H1 (cell line): ENCODE measurements around the gene RIPPLY3. TPM values are rescaled to one million over a fixed set of nuclear protein-coding genes. Genes with fewer than 3 reads are reported as not detected.

ENCODE experiments used
- CTCF ChIA-PET: fragments of 300-600 bp; sonication (Branson Sonifier 250); formaldehyde crosslinking; loops from one replicate; lab custom pipeline; 2021; ENCODE audit not compliant: partially characterized antibody; lab: Charles Lee
- POLR2A ChIA-PET: fragments of 300-600 bp; sonication (Branson Sonifier 250); formaldehyde crosslinking; loops from one replicate; lab custom pipeline; 2021; ENCODE audit warnings: inconsistent platforms; ENCODE audit not compliant: partially characterized antibody; lab: Charles Lee
- DNase-seq, 2 experiments: peaks; one replicate each; pipeline versions ENCODE4 v3.0.0 to v3.0.0-alpha.2; 2010 to 2022; ENCODE audit warnings: low spot score in 2 of 2, low read depth in 1 of 2, mixed read lengths in 1 of 2
- FAIRE-seq: peaks from 2 replicates; lab custom pipeline; 2011; peaks lifted over from hg19 to GRCh38; lab: Jason Lieb, UNC
- H2AFZ ChIP-seq: 2 replicates; pipeline ENCODE4 v1.8.1; 2012; ENCODE audit warnings: low read length, inconsistent platforms
- H2AK5ac ChIP-seq: 2 replicates; pipeline ENCODE4 v1.6.1; 2013; ENCODE audit warnings: low read depth, low read length
- H2BK120ac ChIP-seq: replicated peaks from 2 replicates; pipeline ENCODE3; 2013; ENCODE audit warnings: low read depth, low read length, inconsistent platforms
- H2BK12ac ChIP-seq: 2 replicates; pipeline ENCODE4 v1.6.1; 2013; ENCODE audit warnings: low read depth, low read length
- H2BK15ac ChIP-seq: 2 replicates; pipeline ENCODE4 v1.6.1; 2013; ENCODE audit warnings: low read length
- H2BK20ac ChIP-seq: 2 replicates; pipeline ENCODE4 v1.6.1; 2013; ENCODE audit warnings: low read length
- H2BK5ac ChIP-seq: 2 replicates; pipeline ENCODE4 v1.6.1; 2013; ENCODE audit warnings: low read depth, low read length
- H3K14ac ChIP-seq: 2 replicates; pipeline ENCODE4 v1.6.1; 2013; ENCODE audit warnings: inconsistent platforms; ENCODE audit not compliant: insufficient read length
- H3K18ac ChIP-seq: 2 replicates; pipeline ENCODE4 v1.6.1; 2013; ENCODE audit warnings: low read length; ENCODE audit errors: extremely low read depth
- H3K23ac ChIP-seq: 2 replicates; pipeline ENCODE4 v1.6.1; 2013; ENCODE audit warnings: inconsistent platforms; ENCODE audit not compliant: insufficient read length
- H3K23me2 ChIP-seq: 2 replicates; pipeline ENCODE4 v1.6.1; 2013; ENCODE audit warnings: low read depth, low read length
- H3K27ac ChIP-seq: 2 replicates; pipeline ENCODE4 v1.6.1; 2011; ENCODE audit warnings: low read depth, low read length, inconsistent platforms
- H3K27me3 ChIP-seq, 4 experiments: replicated peaks in 1 of 4; 1 replicate in 1 of 4; 2 replicates in 3 of 4; pipeline versions ENCODE4 v1.6.1 to v1.8.1; 2011 to 2013; ENCODE audit warnings: low read length in 3 of 4, mild to moderate bottlenecking in 3 of 4, inconsistent platforms in 2 of 4, mixed read lengths in 2 of 4, moderate library complexity in 1 of 4; ENCODE audit not compliant: control insufficient read depth in 3 of 4, insufficient read depth in 3 of 4; ENCODE audit errors: extremely low read depth in 1 of 4
- H3K36me3 ChIP-seq, 4 experiments: 2 replicates each; pipeline versions ENCODE4 v1.6.1 to v1.8.1; 2011 to 2013; ENCODE audit warnings: mild to moderate bottlenecking in 4 of 4, low read length in 3 of 4, moderate library complexity in 2 of 4, control low read depth in 1 of 4, inconsistent platforms in 1 of 4; ENCODE audit not compliant: insufficient read depth in 4 of 4, control insufficient read depth in 2 of 4
- H3K4ac ChIP-seq: replicated peaks from 2 replicates; pipeline ENCODE3; 2013; ENCODE audit warnings: low read length, low read depth, mixed read lengths, inconsistent platforms; ENCODE audit not compliant: insufficient read length
- H3K4me1 ChIP-seq, 4 experiments: replicated peaks in 1 of 4; 1 replicate in 1 of 4; 2 replicates in 3 of 4; pipeline versions ENCODE4 v1.6.1 to v1.8.1; 2011 to 2013; ENCODE audit warnings: low read length in 3 of 4, inconsistent platforms in 2 of 4, mixed read lengths in 1 of 4; ENCODE audit not compliant: insufficient read depth in 4 of 4, control insufficient read depth in 3 of 4
- H3K4me2 ChIP-seq, 2 experiments: 2 replicates each; pipeline versions ENCODE4 v1.6.1 to v1.8.1; 2011 to 2013; ENCODE audit warnings: low read depth in 2 of 2, low read length in 2 of 2, control low read depth in 1 of 2, inconsistent platforms in 1 of 2, mild to moderate bottlenecking in 1 of 2; ENCODE audit not compliant: insufficient read depth in 1 of 2
- H3K4me3 ChIP-seq, 4 experiments: fragments of 200-600, 300-600 bp in 1 of 4; sonication (generic), shearing (Covaris generic), sonication (Bioruptor Twin) in 1 of 4; 2 replicates each; pipeline versions ENCODE4 v1.5.1 to v1.8.1; 2011 to 2016; ENCODE audit warnings: low read length in 4 of 4, low read depth in 3 of 4, control low read depth in 2 of 4, inconsistent platforms in 2 of 4, mild to moderate bottlenecking in 2 of 4, mixed read lengths in 1 of 4, moderate library complexity in 1 of 4; ENCODE audit not compliant: insufficient read depth in 2 of 4; ENCODE audit errors: extremely low read depth in 1 of 4
- H3K56ac ChIP-seq: replicated peaks from 2 replicates; pipeline ENCODE3; 2013; ENCODE audit warnings: low read depth, mild to moderate bottlenecking, mixed read lengths, low read length, inconsistent platforms; ENCODE audit not compliant: insufficient read length
- H3K79me1 ChIP-seq: 2 replicates; pipeline ENCODE4 v1.6.1; 2013; ENCODE audit warnings: low read depth, low read length, control low read depth
- H3K79me2 ChIP-seq, 2 experiments: 2 replicates each; pipeline versions ENCODE4 v1.6.1 to v1.8.1; 2012 to 2013; ENCODE audit warnings: low read length in 2 of 2, mild to moderate bottlenecking in 2 of 2, inconsistent platforms in 1 of 2; ENCODE audit not compliant: insufficient read depth in 2 of 2, control insufficient read depth in 1 of 2
- H3K9ac ChIP-seq, 4 experiments: replicated peaks in 1 of 4; 1 replicate in 1 of 4; 2 replicates in 3 of 4; pipeline versions ENCODE4 v1.6.1 to v1.8.1; 2011 to 2013; ENCODE audit warnings: low read depth in 3 of 4, low read length in 3 of 4, control low read depth in 2 of 4, mild to moderate bottlenecking in 2 of 4, moderate library complexity in 2 of 4, inconsistent platforms in 1 of 4; ENCODE audit errors: extremely low read depth in 1 of 4
- H3K9me3 ChIP-seq, 2 experiments: 2 replicates each; pipeline versions ENCODE4 v1.6.1 to v1.8.1; 2012 to 2013; ENCODE audit warnings: mild to moderate bottlenecking in 2 of 2, moderate library complexity in 2 of 2, control low read depth in 1 of 2, inconsistent platforms in 1 of 2, low read depth in 1 of 2, low read length in 1 of 2, mixed read lengths in 1 of 2; ENCODE audit not compliant: insufficient read depth in 2 of 2
- H4K20me1 ChIP-seq, 2 experiments: replicated peaks in 1 of 2; 2 replicates each; pipeline versions ENCODE3 to v1.8.1; 2011 to 2013; ENCODE audit warnings: inconsistent platforms in 2 of 2, low read length in 2 of 2, mild to moderate bottlenecking in 1 of 2; ENCODE audit not compliant: insufficient read depth in 2 of 2, control insufficient read depth in 1 of 2
- H4K5ac ChIP-seq: 2 replicates; pipeline ENCODE4 v1.6.1; 2013; ENCODE audit warnings: low read length, low read depth, mixed read lengths, inconsistent platforms; ENCODE audit not compliant: insufficient read length
- H4K8ac ChIP-seq: 2 replicates; pipeline ENCODE4 v1.8.0; 2013; ENCODE audit warnings: mild to moderate bottlenecking, moderate library complexity, low read length, inconsistent platforms; ENCODE audit not compliant: insufficient read depth; ENCODE audit errors: extremely low read depth
- H4K91ac ChIP-seq: replicated peaks from 2 replicates; pipeline ENCODE3; 2013; ENCODE audit warnings: low read length, mixed read lengths, inconsistent platforms; ENCODE audit not compliant: insufficient read length
- ASH2L ChIP-seq: fragments of 200-600, 300-600 bp; sonication (generic); IDR thresholded peaks from one replicate; pipeline ENCODE4 v1.7.1; 2017; ENCODE audit warnings: low read length
- CBX8 ChIP-seq: fragments of 300-800, 300-1000 bp; sonication (generic); IDR thresholded peaks from 2 replicates; pipeline ENCODE4 v1.7.1; 2016; ENCODE audit warnings: low read depth, low read length, borderline replicate concordance
- GABPA ChIP-seq: IDR thresholded peaks from 2 replicates; pipeline ENCODE4 v1.6.1; 2011; ENCODE audit warnings: mild to moderate bottlenecking, low read length, moderate library complexity, borderline replicate concordance; ENCODE audit not compliant: insufficient read depth
- HDAC2 ChIP-seq, 2 experiments: fragments of 300-600 bp in 1 of 2; sonication (generic) in 1 of 2; IDR thresholded peaks; 2 replicates each; pipeline ENCODE4 v1.6.1; 2011 to 2012; ENCODE audit warnings: low read depth in 2 of 2, low read length in 2 of 2, mild to moderate bottlenecking in 2 of 2, moderate library complexity in 2 of 2, borderline replicate concordance in 1 of 2, inconsistent platforms in 1 of 2
- HDAC6 ChIP-seq: IDR thresholded peaks from one replicate; pipeline ENCODE4 v1.7.1; 2012; ENCODE audit warnings: low read depth, mild to moderate bottlenecking, inconsistent platforms, low read length, moderate library complexity
- MAFK ChIP-seq: IDR thresholded peaks from 2 replicates; pipeline ENCODE4 v1.6.1; 2012; ENCODE audit warnings: low read depth, mild to moderate bottlenecking, improper control_type of control experiment, low read length
- MAX ChIP-seq: IDR thresholded peaks from 2 replicates; pipeline ENCODE4 v1.6.1; 2012; ENCODE audit warnings: inconsistent platforms
- POU5F1 ChIP-seq: IDR thresholded peaks from 2 replicates; pipeline ENCODE4 v1.6.1; 2011; ENCODE audit warnings: low read depth, mild to moderate bottlenecking, low read length, moderate library complexity
- SP1 ChIP-seq: IDR thresholded peaks from 2 replicates; pipeline ENCODE4 v1.6.1; 2011; ENCODE audit warnings: low read depth, low read length
- TEAD4 ChIP-seq: IDR thresholded peaks from 2 replicates; pipeline ENCODE4 v1.6.1; 2012; ENCODE audit warnings: low read depth, low read length, inconsistent platforms, mixed read lengths
- WGBS, 2 experiments: shearing (Covaris generic) in 1 of 2; methylation state at CpG; one replicate each; pipeline versions ENCODE4 v1.1.6 to v1.1.7; 2013 to 2015; ENCODE audit warnings: low lambda C conversion rate in 2 of 2, mixed read lengths in 2 of 2, inconsistent platforms in 1 of 2, low coverage in 1 of 2, missing lambda C conversion rate in 1 of 2; ENCODE audit not compliant: insufficient replicate concordance in 2 of 2, insufficient coverage in 1 of 2, insufficient read length in 1 of 2; ENCODE audit errors: extremely low coverage in 1 of 2, missing lambda C conversion rate in 1 of 2; 5-methylcytosine and 5-hydroxymethylcytosine counted together
- polyA plus RNA-seq, 7 experiments: library from polyadenylated mRNA; depleted of rRNA in 3 of 7; stranded (reverse) in 5 of 7; unstranded in 2 of 7; fragments of >200 nt in 5 of 7; fragments of 200-250 nt in 2 of 7; gene quantifications; 1 replicate in 5 of 7; 2 replicates in 1 of 7; 4 replicates in 1 of 7; pipeline versions ENCODE4 v1.2.1 to v1.2.3, GENCODE V29; 2011 to 2013; ENCODE audit warnings: missing spikeins in 2 of 7, mixed read lengths in 2 of 7
- total RNA-seq: library from RNA; stranded (reverse); fragmentation: NEBNext Ultra II Directional; extraction: Animal tissue kit (Norgen Biotek cat#: 25700); gene quantifications from 2 replicates; pipeline ENCODE4 v1.2.1, GENCODE V29; 2021

The RIPPLY3 gene
- total and polyA plus RNA-seq, 2 of the 8 experiments (the other 6 are each of a cell fraction or from before 2014, with no cell fraction given), result 2.0 to 2.2 TPM

DNA sequence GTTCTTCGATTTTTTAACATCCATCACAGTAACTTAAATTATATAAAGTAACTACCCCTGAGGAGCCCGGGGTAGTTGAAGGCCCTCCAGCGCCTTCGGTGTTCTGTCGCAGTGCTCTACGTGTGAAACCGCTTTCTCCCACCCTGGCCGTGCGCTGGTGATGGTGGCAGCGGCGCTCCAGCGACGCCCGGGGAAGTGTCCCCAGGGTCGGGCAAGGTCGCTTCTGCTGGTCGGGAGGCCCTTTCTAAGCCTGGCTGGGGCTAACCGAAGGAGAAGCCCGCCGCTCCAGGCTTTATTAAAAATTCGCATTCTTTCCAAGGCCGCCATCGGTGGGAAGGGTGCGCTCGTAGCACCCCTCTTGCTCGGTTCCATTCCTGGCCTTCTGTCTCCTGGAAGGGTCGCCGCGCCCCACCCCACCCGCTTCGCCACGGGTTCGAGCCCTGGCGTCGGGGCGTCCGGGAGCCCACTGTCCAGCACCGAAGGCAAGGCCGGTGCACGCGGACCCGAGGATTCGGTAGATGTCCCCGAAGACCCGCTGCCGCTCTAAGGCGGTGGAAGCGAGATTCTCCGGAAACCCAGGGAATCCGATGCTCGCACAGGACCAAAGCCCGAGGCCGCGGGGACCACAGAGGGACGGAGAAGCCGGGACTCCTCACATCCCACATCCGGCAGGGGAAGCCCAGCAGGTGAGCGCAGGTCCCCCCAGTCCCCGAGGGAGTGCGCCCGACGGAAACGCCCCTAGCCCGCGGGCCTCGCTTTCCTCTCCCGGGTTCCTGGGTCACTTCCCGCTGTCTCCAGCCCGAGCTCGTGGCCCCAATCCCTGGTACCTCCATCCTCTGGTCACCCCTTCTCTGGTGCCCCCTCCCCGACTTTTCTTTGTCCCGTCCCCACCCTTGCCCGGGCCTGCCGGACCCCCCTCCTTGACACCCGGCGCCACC, 685 bp upstream of the RIPPLY3 start:
- CTCF ChIA-PET, result interaction anchor here (0.8 to 1.7 kb wide), 4 partner anchors 9 to 24 kb away, joined by 3 to 6 read pairs (median 4); no protein-coding TSS in a partner anchor
- 0 out of 7 replicates have a peak overlapping the region, but pooled peaks of 1 of the 4 experiments have one; percentile 2 for H3K9ac ChIP-seq
- peak in 1 of 2 experiments; percentile 79 for DNase-seq
- no peak for TF ChIP-seq CBX8
- peak; percentile 70; the same call in 1 of the 2 replicates for TF ChIP-seq GABPA
- TF ChIP-seq MAFK, result no peak
- TF ChIP-seq HDAC6, result no peak
- peak; percentile 67; the same call in 1 of the 2 replicates for TF ChIP-seq MAX
- no peak for TF ChIP-seq SP1
- TF ChIP-seq ASH2L, result peak; percentile 75
- TF ChIP-seq HDAC2 (IDR thresholded peaks at IDR 0.05; ENCODE audit: borderline replicate concordance in 1 of 2, low read depth in 2 of 2, low read length in 2 of 2), result 0 out of 4 replicates have a peak, but pooled peaks of 1 of the 2 experiments have one; percentile 50
- TF ChIP-seq TEAD4, result no peak
- no peak for TF ChIP-seq POU5F1

More for the DNA sequence above, 685 bp upstream of the RIPPLY3 start:
- Histone ChIP-seq H2BK120ac (no peak overlapping the region), H3K4me1 (peaks cover 0 to 8% (median 0%) of the 10 kb centered on the region in 4 experiments; a peak in 2 of 7 replicates), H2BK5ac (no peak overlapping the region), H3K79me2 (no peaks in the 10 kb centered on the region), H3K4me2 (peak overlapping the region; percentile 56 to 69), H4K5ac (no peak overlapping the region), H2AFZ (peak overlapping the region; percentile 65), H4K20me1 (no peaks in the 10 kb centered on the region), H3K18ac (0 out of 2 replicates have a peak overlapping the region, but pooled peaks have one; percentile 55), H3K27me3 (peaks cover 5 to 37% (median 27%) of the 10 kb centered on the region in 4 experiments), H4K91ac (peak overlapping the region; percentile 65), H2BK15ac (peak overlapping the region; percentile 19; the same call in 1 of the 2 replicates), H3K27ac (no peak overlapping the region), H3K9me3 (no peaks in the 10 kb centered on the region), H2BK12ac (0 out of 2 replicates have a peak overlapping the region, but pooled peaks have one; percentile 50), H3K36me3 (no peaks in the 10 kb centered on the region), H3K4me3 (peak overlapping the region; percentile 40 to 68 (median 54)), H3K14ac (no peak overlapping the region), H3K23me2 (peaks cover 12% of the 10 kb centered on the region; the same call in 1 of the 2 replicates), H3K56ac (no peak overlapping the region), H3K4ac (no peak overlapping the region), H3K23ac (no peak overlapping the region), H2AK5ac (no peak overlapping the region), H4K8ac (peak overlapping the region; percentile 80), H2BK20ac (no peak overlapping the region), H3K79me1 (no peaks in the 10 kb centered on the region)
- FAIRE-seq, result no peak
- POLR2A ChIA-PET, result interaction anchor here (0.7 to 3.3 kb wide), 8 partner anchors 12 to 116 kb away, joined by 3 to 14 read pairs (median 3); partner anchors contain the start of genes PIGP and TTC3
- 14% methylated on average over 65 of the region's 76 CpGs; no CpG with 5 or more reads in 1 of the 2 experiments for WGBS, 2 experiments
